ENCODE data around the gene SREK1IP1. TPM values are rescaled to one million over a fixed set of nuclear protein-coding genes. Genes with fewer than 3 reads are reported as not detected.
"Not testable (repeated sequence)": the region's sequence is repeated elsewhere in the genome, so short reads cannot be mapped to it uniquely, and the experiment has no call there.

Gene SREK1IP1
- total and polyA plus RNA-seq, 8 donors = 17.1 to 27.2 (median 22.6) TPM

DNA sequence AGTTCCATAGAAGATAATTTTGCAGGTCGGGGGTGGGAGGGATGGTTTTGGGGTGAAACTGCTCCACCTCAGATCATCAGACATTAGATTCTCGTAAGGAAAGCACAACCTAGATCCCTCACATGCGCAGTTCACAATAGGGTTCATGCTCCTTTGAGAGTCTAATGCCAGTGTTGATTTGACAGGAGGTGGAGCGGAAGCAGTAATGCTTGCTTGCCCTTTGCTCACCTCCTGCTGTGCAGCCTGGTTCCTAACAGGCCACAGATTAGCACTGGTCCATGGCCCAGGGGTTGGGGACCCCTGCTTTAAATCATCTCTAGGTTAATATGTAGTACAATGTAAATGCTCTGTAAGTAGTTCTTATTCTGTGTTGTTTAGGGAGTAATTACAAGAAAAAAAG, 67.7 kb downstream of the SREK1IP1 start:
- Histone ChIP-seq H3K27ac (no peak overlapping the region), H3K4me3 (no peak overlapping the region), H3K27me3 (peaks cover 0 to 6% of the 10 kb centered on the region in 2 donors), H3K36me3 (no peaks in the 10 kb centered on the region), H3K9me3 (peaks cover 0 to 10% of the 10 kb centered on the region in 2 donors), H3K4me1 (no peaks in the 10 kb centered on the region)
- ATAC-seq = no peak
- intact Hi-C loops (cut with DNase I) = no loop called here
- DNase-seq = no peak
- TF ChIP-seq, protein P1, sequence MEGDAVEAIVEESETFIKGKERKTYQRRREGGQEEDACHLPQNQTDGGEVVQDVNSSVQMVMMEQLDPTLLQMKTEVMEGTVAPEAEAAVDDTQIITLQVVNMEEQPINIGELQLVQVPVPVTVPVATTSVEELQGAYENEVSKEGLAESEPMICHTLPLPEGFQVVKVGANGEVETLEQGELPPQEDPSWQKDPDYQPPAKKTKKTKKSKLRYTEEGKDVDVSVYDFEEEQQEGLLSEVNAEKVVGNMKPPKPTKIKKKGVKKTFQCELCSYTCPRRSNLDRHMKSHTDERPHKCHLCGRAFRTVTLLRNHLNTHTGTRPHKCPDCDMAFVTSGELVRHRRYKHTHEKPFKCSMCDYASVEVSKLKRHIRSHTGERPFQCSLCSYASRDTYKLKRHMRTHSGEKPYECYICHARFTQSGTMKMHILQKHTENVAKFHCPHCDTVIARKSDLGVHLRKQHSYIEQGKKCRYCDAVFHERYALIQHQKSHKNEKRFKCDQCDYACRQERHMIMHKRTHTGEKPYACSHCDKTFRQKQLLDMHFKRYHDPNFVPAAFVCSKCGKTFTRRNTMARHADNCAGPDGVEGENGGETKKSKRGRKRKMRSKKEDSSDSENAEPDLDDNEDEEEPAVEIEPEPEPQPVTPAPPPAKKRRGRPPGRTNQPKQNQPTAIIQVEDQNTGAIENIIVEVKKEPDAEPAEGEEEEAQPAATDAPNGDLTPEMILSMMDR (IDR thresholded peaks at IDR 0.05) = no peak

GRCh38 chr5:64696414-64696813, 72.1 kb downstream of the SREK1IP1 start:
- ATAC-seq; intact Hi-C loops (cut with DNase I): not testable (repeated sequence)

GRCh38 chr5:64693636-64694035, 74.9 kb downstream of the SREK1IP1 start:
- no peak for DNase-seq

More at GRCh38 chr5:64696414-64696813, 72.1 kb downstream of the SREK1IP1 start:
- not testable (repeated sequence) for H3K9me3 ChIP-seq, H3K36me3 ChIP-seq, H3K27ac ChIP-seq, H3K4me1 ChIP-seq, H3K4me3 ChIP-seq, DNase-seq
- peaks cover 8 to 24% of the 10 kb centered on the region in 2 donors for H3K27me3 ChIP-seq

GRCh38 chr5:64691291-64691690, 77.2 kb downstream of the SREK1IP1 start:
- TF ChIP-seq, protein P1 (IDR thresholded peaks at IDR 0.05) = no peak
- peaks cover 0 to 11% of the 10 kb centered on the region in 2 donors for H3K4me1 ChIP-seq
- intact Hi-C loops (cut with DNase I) = no loop called here
- no peak overlapping the region for H3K4me3 ChIP-seq
- ATAC-seq = no peak
- peak in 1 of 4 donors; percentile 10 for DNase-seq
- peaks cover 28 to 58% of the 10 kb centered on the region in 2 donors for H3K27me3 ChIP-seq
- H3K36me3 ChIP-seq = no peaks in the 10 kb centered on the region
- H3K27ac ChIP-seq = no peak overlapping the region
- no peaks in the 10 kb centered on the region for H3K9me3 ChIP-seq

More at GRCh38 chr5:64693636-64694035, 74.9 kb downstream of the SREK1IP1 start:
- intact Hi-C loops (cut with DNase I) = no loop called here
- TF ChIP-seq, protein P1 (IDR thresholded peaks at IDR 0.05) = no peak
- no peak for ATAC-seq
- Histone ChIP-seq H3K4me3 (no peak overlapping the region), H3K9me3 (peaks cover 0 to 10% of the 10 kb centered on the region in 2 donors), H3K4me1 (peaks cover 0 to 11% of the 10 kb centered on the region in 2 donors), H3K27me3 (peaks cover 28 to 51% of the 10 kb centered on the region in 2 donors), H3K36me3 (no peaks in the 10 kb centered on the region), H3K27ac (no peak overlapping the region)

DNA sequence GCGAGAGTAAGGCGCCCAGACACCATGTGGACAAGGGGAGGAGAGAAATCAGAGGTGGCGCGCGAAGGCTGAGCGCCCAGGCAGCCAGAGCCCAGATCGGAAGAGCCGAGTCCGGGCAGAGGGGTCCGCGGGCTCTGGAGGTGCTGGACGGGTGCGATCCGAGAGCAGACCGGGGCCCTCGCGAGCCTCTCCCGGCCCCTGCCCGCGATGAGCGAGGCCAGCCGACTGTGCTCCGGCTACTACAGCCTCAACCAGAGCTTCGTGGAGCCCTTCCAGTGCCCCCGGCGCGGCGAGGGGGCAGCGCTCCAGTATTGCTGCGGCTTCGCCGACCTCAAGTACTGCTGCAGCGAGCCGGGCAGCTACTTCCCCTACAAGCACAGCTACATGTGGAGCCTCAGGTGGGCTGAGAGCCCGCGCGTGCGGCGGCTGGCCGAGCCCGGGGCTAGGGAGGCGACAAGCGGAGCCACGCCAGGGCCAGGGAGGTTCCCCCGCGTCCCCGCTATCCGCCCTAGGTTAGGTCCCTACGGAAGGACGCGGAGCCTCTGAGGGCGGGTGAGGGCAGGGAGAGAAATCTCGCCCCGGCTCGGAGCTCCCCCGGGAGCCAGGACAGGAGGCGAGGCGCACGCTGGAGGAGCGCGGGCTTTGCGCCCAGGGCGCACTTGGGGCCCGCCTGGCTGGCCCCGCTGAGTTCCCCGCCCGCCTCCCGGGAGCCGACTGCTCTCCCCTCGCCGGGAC, 77.9 kb downstream of the SREK1IP1 start, which contains the start of gene SHISAL2B:
Gene SHISAL2B (plus strand): TSS at position 87 of the 735 bp plus-strand sequence. CDS start 121 bp downstream, at position 208.
- intact Hi-C loops (cut with DNase I) = no loop called here
- Histone ChIP-seq H3K27me3 (peaks cover 28 to 58% of the 10 kb centered on the region in 2 donors), H3K4me3 (no peak within 1 kb of the TSS), H3K27ac (no peak within 1 kb of the TSS), H3K36me3 (no peaks in the 10 kb centered on the region), H3K9me3 (no peaks in the 10 kb centered on the region), H3K4me1 (peaks cover 0 to 11% of the 10 kb centered on the region in 2 donors)
- ATAC-seq (peak; percentile 17), DNase-seq (peak in 3 of 4 donors; percentile 49 to 76 (median 49))
- TF ChIP-seq, protein P1 (IDR thresholded peaks at IDR 0.05) = no peak

Data from left lung (tissue), 10 donors.